Measurements from ENCODE around the gene MAGI2.

MAGI2 gene

GRCh38 chr7:79400222-79400621 is 53.2 kb downstream of the MAGI2 start:
- DNase-seq (ENCODE audit: low read depth, low spot score): no peak
- no peak overlapping the region for H3K4me3 ChIP-seq (ENCODE audit: low read length)

GRCh38 chr7:79398138-79398749 is 55.2 kb downstream of the MAGI2 start:
- DNase-seq (ENCODE audit: low read depth, low spot score): no peak
- no peak overlapping the region for H3K4me3 ChIP-seq (ENCODE audit: low read length)

GRCh38 chr7:79386688-79387422 is 66.6 kb downstream of the MAGI2 start:
- no peak for DNase-seq (ENCODE audit: low read depth, low spot score)
- no peak overlapping the region for H3K4me3 ChIP-seq (ENCODE audit: low read length)

- no peak overlapping the region for H3K4me3 ChIP-seq (ENCODE audit: low read length)
- no peak for DNase-seq (ENCODE audit: low read depth, low spot score)
Observed at GRCh38 chr7:79381921-79382320, 71.5 kb downstream of the MAGI2 start.

- H3K4me3 ChIP-seq (ENCODE audit: low read length): no peak overlapping the region
- no peak for DNase-seq (ENCODE audit: low read depth, low spot score)
Observed at GRCh38 chr7:79377097-79377496, 76.4 kb downstream of the MAGI2 start.

GRCh38 chr7:79376299-79377025 is 77.0 kb downstream of the MAGI2 start:
- DNase-seq (ENCODE audit: low read depth, low spot score): no peak
- H3K4me3 ChIP-seq (ENCODE audit: low read length): no peak overlapping the region

GRCh38 chr7:79361214-79361613 is 92.3 kb downstream of the MAGI2 start:
- no peak overlapping the region for H3K4me3 ChIP-seq (ENCODE audit: low read length)

GRCh38 chr7:79359827-79360226 is 93.6 kb downstream of the MAGI2 start:
- DNase-seq (ENCODE audit: low read depth, low spot score): no peak
- H3K4me3 ChIP-seq (ENCODE audit: low read length): no peak overlapping the region

More at GRCh38 chr7:79361214-79361613, 92.3 kb downstream of the MAGI2 start:
- DNase-seq (ENCODE audit: low read depth, low spot score): no peak

- H3K4me3 ChIP-seq (ENCODE audit: low read length): no peak overlapping the region
- no peak for DNase-seq (ENCODE audit: low read depth, low spot score)
Observed at GRCh38 chr7:79357101-79357500, 96.4 kb downstream of the MAGI2 start.

- no peak overlapping the region for H3K4me3 ChIP-seq (ENCODE audit: low read length)
- DNase-seq (ENCODE audit: low read depth, low spot score): no peak
Observed at GRCh38 chr7:79353720-79354468, 99.6 kb downstream of the MAGI2 start.

GRCh38 chr7:79352323-79352722 is 101.1 kb downstream of the MAGI2 start:
- no peak for DNase-seq (ENCODE audit: low read depth, low spot score)
- no peak overlapping the region for H3K4me3 ChIP-seq (ENCODE audit: low read length)

GRCh38 chr7:79347351-79347750 is 106.1 kb downstream of the MAGI2 start:
- no peak overlapping the region for H3K4me3 ChIP-seq (ENCODE audit: low read length)
- no peak for DNase-seq (ENCODE audit: low read depth, low spot score)

- no peak for DNase-seq (ENCODE audit: low read depth, low spot score)
- no peak overlapping the region for H3K4me3 ChIP-seq (ENCODE audit: low read length)
Observed at GRCh38 chr7:79341902-79342301, 111.6 kb downstream of the MAGI2 start.

- H3K4me3 ChIP-seq (ENCODE audit: low read length): no peak overlapping the region
- DNase-seq (ENCODE audit: low read depth, low spot score): no peak
Observed at GRCh38 chr7:79340212-79340611, 113.3 kb downstream of the MAGI2 start.

- DNase-seq (ENCODE audit: low read depth, low spot score): no peak
- no peak overlapping the region for H3K4me3 ChIP-seq (ENCODE audit: low read length)
Observed at GRCh38 chr7:79339208-79339925, 114.1 kb downstream of the MAGI2 start.

GRCh38 chr7:79337717-79338116 is 115.8 kb downstream of the MAGI2 start:
- DNase-seq (ENCODE audit: low read depth, low spot score): no peak
- no peak overlapping the region for H3K4me3 ChIP-seq (ENCODE audit: low read length)

GRCh38 chr7:79334841-79335240 is 118.6 kb downstream of the MAGI2 start:
- H3K4me3 ChIP-seq (ENCODE audit: low read length): no peak overlapping the region
- no peak for DNase-seq (ENCODE audit: low read depth, low spot score)

- DNase-seq (ENCODE audit: low read depth, low spot score): no peak
- H3K4me3 ChIP-seq (ENCODE audit: low read length): no peak overlapping the region
Observed at GRCh38 chr7:79334334-79334733, 119.1 kb downstream of the MAGI2 start.

GRCh38 chr7:79332091-79332490 is 121.4 kb downstream of the MAGI2 start:
- DNase-seq (ENCODE audit: low read depth, low spot score): no peak
- no peak overlapping the region for H3K4me3 ChIP-seq (ENCODE audit: low read length)

Measured in Jurkat, Clone E6-1 (cell line).